Hematopoietic multipotent progenitor cell treated with erythropoietin and hydrocortisone succinate and interleukin-3 and kit ligand, for 6 days (in vitro differentiated cells): ENCODE measurements around the gene ADRA1B.

Experiments used
- DNase-seq: peaks from one replicate; pipeline ENCODE4 v3.0.0-alpha.2; 2015

Gene ADRA1B

DNA sequence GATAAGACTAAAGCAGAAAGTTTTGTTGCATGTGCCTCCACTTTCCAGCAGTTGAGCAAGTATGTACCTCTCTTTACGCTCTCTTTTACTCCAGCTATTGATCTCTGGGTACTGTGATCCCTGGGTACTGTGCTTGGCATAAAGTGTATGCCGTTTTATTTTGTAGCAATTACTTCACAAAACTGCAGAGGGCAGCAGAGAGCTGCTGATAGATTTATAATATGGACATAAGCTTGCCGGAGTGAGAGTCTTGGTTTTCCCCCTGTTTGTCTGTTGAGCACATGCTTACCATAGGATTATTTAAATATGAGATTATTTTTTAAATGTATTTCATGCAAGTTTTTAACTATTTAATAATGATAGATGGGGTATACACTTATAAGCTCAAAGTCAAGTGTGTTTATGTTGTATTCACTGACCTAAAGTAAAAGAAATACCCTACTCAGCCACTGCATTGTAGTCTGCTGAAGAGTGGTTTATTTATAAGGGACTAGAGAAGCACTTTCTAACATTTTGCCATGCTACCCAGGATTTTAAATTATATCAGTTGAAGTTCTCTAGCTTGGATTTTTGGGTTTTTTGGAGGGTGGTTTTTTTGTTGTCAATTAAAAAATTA is 105.7 kb downstream of the ADRA1B start:
- peak; percentile 86 for DNase-seq
